WTC11 (cell line): ENCODE results near the gene PDE4B.

Experiments
- CBFB ChIP-seq: sonication (generic); formaldehyde crosslinking; IDR thresholded peaks from 2 replicates; pipeline ENCODE4 v1.8.1; 2022; ENCODE audit warnings: mild to moderate bottlenecking, low read depth, missing genetic modification reagents
- CTCF ChIP-seq: fragments of 200-600 bp; IDR thresholded peaks from 2 replicates; pipeline ENCODE4 v1.8.0; 2022; ENCODE audit warnings: antibody characterized with exemption
- E2F4 ChIP-seq: sonication (generic); formaldehyde crosslinking; IDR thresholded peaks from 2 replicates; pipeline ENCODE4 v1.8.1; 2022; ENCODE audit warnings: low read depth, mild to moderate bottlenecking, moderate library complexity, missing genetic modification reagents, borderline replicate concordance
- ETV6 ChIP-seq: sonication (generic); formaldehyde crosslinking; IDR thresholded peaks from 2 replicates; pipeline ENCODE4 v1.8.1; 2022; ENCODE audit warnings: mild to moderate bottlenecking, missing genetic modification reagents
- FOXJ3 ChIP-seq: sonication (generic); formaldehyde crosslinking; IDR thresholded peaks from 2 replicates; pipeline ENCODE4 v1.9.0; 2021; ENCODE audit warnings: missing genetic modification reagents, mild to moderate bottlenecking, borderline replicate concordance
- IRF2 ChIP-seq: sonication (generic); formaldehyde crosslinking; IDR thresholded peaks from 2 replicates; pipeline ENCODE4 v1.8.0; 2022; ENCODE audit warnings: low read depth, missing genetic modification reagents, borderline replicate concordance
- JUN ChIP-seq: sonication (generic); formaldehyde crosslinking; IDR thresholded peaks from 2 replicates; pipeline ENCODE4 v1.8.0; 2023; ENCODE audit warnings: mild to moderate bottlenecking, missing genetic modification reagents
- RELA ChIP-seq: sonication (generic); formaldehyde crosslinking; IDR thresholded peaks from 2 replicates; pipeline ENCODE4 v1.8.1; 2022; ENCODE audit warnings: missing genetic modification reagents, mild to moderate bottlenecking, borderline replicate concordance
- TP53 ChIP-seq: sonication (generic); formaldehyde crosslinking; IDR thresholded peaks from 2 replicates; pipeline ENCODE4 v1.8.1; 2023; ENCODE audit warnings: mild to moderate bottlenecking, missing genetic modification reagents
- USF1 ChIP-seq: sonication (generic); formaldehyde crosslinking; IDR thresholded peaks from 2 replicates; pipeline ENCODE4 v1.8.0; 2022; ENCODE audit warnings: mild to moderate bottlenecking, missing genetic modification reagents
- ZNF121 ChIP-seq: sonication (generic); formaldehyde crosslinking; IDR thresholded peaks from 2 replicates; pipeline ENCODE4 v1.8.0; 2023; ENCODE audit warnings: missing genetic modification reagents
- TF ChIP-seq, protein P1 (sequence below): sonication (generic); formaldehyde crosslinking; IDR thresholded peaks from 2 replicates; pipeline ENCODE4 v1.8.1; 2022; ENCODE audit warnings: missing genetic modification reagents, borderline replicate concordance

DNA sequence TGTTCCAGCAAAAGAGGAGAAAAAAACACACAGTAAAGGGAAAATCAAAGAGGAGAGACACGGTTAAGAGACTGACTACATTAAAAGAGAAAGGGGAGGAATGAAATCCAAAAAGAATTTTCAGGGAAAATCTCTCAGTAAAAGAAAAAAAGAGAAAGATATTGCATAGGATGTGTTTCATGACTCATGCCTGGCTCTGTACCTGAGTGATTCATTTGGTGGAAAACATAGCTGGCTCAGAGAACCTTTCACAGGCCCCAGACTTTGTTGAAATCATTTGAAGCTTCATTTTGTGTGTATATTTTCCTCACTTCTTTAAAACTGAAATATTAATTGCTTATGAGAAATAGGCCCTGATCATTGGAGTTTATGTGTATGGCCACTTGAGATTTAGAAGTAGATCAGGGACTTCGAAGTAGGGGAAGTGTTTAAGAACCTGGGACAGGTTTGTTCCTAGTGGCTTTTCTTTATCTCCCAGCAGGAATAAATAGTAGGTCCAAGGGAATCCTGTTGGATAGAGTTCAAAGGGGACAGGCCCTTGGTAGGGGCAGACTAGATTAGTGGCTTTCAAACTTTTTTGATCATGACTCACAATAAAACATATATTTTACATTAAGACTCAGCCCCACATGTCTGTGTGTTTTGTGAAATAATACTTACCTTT, 502.1 kb downstream of the PDE4B start:
- TF ChIP-seq, protein P1, sequence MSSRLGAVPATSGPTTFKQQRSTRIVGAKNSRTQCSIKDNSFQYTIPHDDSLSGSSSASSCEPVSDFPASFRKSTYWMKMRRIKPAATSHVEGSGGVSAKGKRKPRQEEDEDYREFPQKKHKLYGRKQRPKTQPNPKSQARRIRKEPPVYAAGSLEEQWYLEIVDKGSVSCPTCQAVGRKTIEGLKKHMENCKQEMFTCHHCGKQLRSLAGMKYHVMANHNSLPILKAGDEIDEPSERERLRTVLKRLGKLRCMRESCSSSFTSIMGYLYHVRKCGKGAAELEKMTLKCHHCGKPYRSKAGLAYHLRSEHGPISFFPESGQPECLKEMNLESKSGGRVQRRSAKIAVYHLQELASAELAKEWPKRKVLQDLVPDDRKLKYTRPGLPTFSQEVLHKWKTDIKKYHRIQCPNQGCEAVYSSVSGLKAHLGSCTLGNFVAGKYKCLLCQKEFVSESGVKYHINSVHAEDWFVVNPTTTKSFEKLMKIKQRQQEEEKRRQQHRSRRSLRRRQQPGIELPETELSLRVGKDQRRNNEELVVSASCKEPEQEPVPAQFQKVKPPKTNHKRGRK: no peak
- TF ChIP-seq CTCF (no peak), ETV6 (CRISPR knock-in tag) (no peak), E2F4 (CRISPR knock-in tag) (no peak), FOXJ3 (no peak), JUN (CRISPR knock-in tag) (no peak), TP53 (CRISPR knock-in tag) (no peak), USF1 (CRISPR knock-in tag) (no peak), ZNF121 (CRISPR knock-in tag) (no peak), RELA (CRISPR knock-in tag) (no peak), CBFB (CRISPR knock-in tag) (no peak), IRF2 (CRISPR knock-in tag) (no peak)
